ENCODE data around the gene RTL1. TPM values are rescaled to one million over a fixed set of nuclear protein-coding genes. Genes with fewer than 3 reads are reported as not detected.

RTL1 gene
- total RNA-seq, 1 experiment from 2014 or later = 0.16 TPM

- DNase-seq (ENCODE audit: low spot score) = no peak
Observed at GRCh38 chr14:100898935-100899883, 4.3 kb downstream of the RTL1 start.

- DNase-seq (ENCODE audit: low spot score) = no peak
Observed at GRCh38 chr14:100898465-100898864, 5.1 kb downstream of the RTL1 start.

GRCh38 chr14:100896369-100897060, 7.0 kb downstream of the RTL1 start:
- no peak for DNase-seq (ENCODE audit: low spot score)

- no peak for DNase-seq (ENCODE audit: low spot score)
Observed at GRCh38 chr14:100895411-100895810, 8.1 kb downstream of the RTL1 start.

GRCh38 chr14:100894416-100894815, 9.1 kb downstream of the RTL1 start:
- DNase-seq (ENCODE audit: low spot score) = no peak

GRCh38 chr14:100893760-100894159, 9.8 kb downstream of the RTL1 start:
- no peak for DNase-seq (ENCODE audit: low spot score)

- no peak for DNase-seq (ENCODE audit: low spot score)
Observed at GRCh38 chr14:100893228-100893601, 10.3 kb downstream of the RTL1 start.

GRCh38 chr14:100892496-100893227, 10.9 kb downstream of the RTL1 start:
- DNase-seq (ENCODE audit: low spot score) = no peak

- no peak for DNase-seq (ENCODE audit: low spot score)
Observed at GRCh38 chr14:100891501-100892445, 11.7 kb downstream of the RTL1 start.

- no peak for DNase-seq (ENCODE audit: low spot score)
Observed at GRCh38 chr14:100891051-100891450, 12.5 kb downstream of the RTL1 start.

GRCh38 chr14:100890061-100890850, 13.3 kb downstream of the RTL1 start:
- DNase-seq (ENCODE audit: low spot score) = no peak

- DNase-seq (ENCODE audit: low spot score) = no peak
Observed at GRCh38 chr14:100889641-100890040, 13.9 kb downstream of the RTL1 start.

- DNase-seq (ENCODE audit: low spot score) = no peak
Observed at GRCh38 chr14:100888789-100889315, 14.7 kb downstream of the RTL1 start.

GRCh38 chr14:100887728-100888335, 15.7 kb downstream of the RTL1 start:
- no peak for DNase-seq (ENCODE audit: low spot score)

GRCh38 chr14:100885617-100886016, 17.9 kb downstream of the RTL1 start:
- no peak for DNase-seq (ENCODE audit: low spot score)

- no peak for DNase-seq (ENCODE audit: low spot score)
Observed at GRCh38 chr14:100885196-100885595, 18.3 kb downstream of the RTL1 start.

GRCh38 chr14:100884456-100884855, 19.1 kb downstream of the RTL1 start:
- DNase-seq (ENCODE audit: low spot score) = no peak

- no peak for DNase-seq (ENCODE audit: low spot score)
Observed at GRCh38 chr14:100883789-100884101, 19.8 kb downstream of the RTL1 start.

- no peak for DNase-seq (ENCODE audit: low spot score)
Observed at GRCh38 chr14:100882991-100883788, 20.3 kb downstream of the RTL1 start.

Measured in A172 (cell line).